Left lung (tissue), 10 donors: ENCODE results near the gene NDUFAF7. TPM values are rescaled to one million over a fixed set of nuclear protein-coding genes. Genes with fewer than 3 reads are reported as not detected.

Source experiments
- ATAC-seq: fragments of 200-7000 bp; cut with Tn5 transposase; one replicate; pipeline ENCODE4 v1.9.1; 2020; ENCODE audit warnings: moderate library complexity
- DNase-seq, 4 donors: peaks; one replicate each; pipeline ENCODE4 v3.0.0-alpha.2; 2013 to 2020
- H3K27ac ChIP-seq, 2 donors: fragments of 200-600 bp; sonication (generic) in 1 of 2; one replicate each; pipeline versions ENCODE4 v1.5.0 to v1.8.0; 2020 to 2021
- H3K27me3 ChIP-seq, 2 donors: fragments of 200-600 bp; sonication (generic) in 1 of 2; one replicate each; pipeline versions ENCODE4 v1.5.0 to v1.8.0; 2020 to 2021
- H3K36me3 ChIP-seq, 2 donors: fragments of 200-600 bp; sonication (generic) in 1 of 2; one replicate each; pipeline versions ENCODE4 v1.5.0 to v1.8.0; 2020 to 2021
- H3K4me1 ChIP-seq, 2 donors: fragments of 200-600 bp; one replicate each; pipeline ENCODE4 v1.8.0; 2021
- H3K4me3 ChIP-seq, 2 donors: fragments of 200-600 bp; sonication (generic) in 1 of 2; one replicate each; pipeline versions ENCODE4 v1.5.0 to v1.8.0; 2020 to 2021; ENCODE audit warnings: mild to moderate bottlenecking in 1 of 2
- H3K9me3 ChIP-seq, 2 donors: fragments of 200-600 bp; sonication (generic) in 1 of 2; one replicate each; pipeline versions ENCODE4 v1.5.0 to v1.8.0; 2020 to 2021
- CTCF ChIP-seq, 2 donors: fragments of 200-600 bp; sonication (generic) in 1 of 2; IDR thresholded peaks; one replicate each; pipeline versions ENCODE4 v1.5.0 to v1.8.0; 2021; ENCODE audit warnings: antibody characterized with exemption in 2 of 2
- intact Hi-C, 2 donors: fragments of 100-400 bp; cut with DNase I; formaldehyde crosslinking; loops; one replicate each; pipeline versions ENCODE4 v1.11.2 to v1.14.2; 2022
- polyA plus RNA-seq, 6 donors: library from polyadenylated mRNA; unstranded; fragments of 120-200 nt; gene quantifications; one replicate each; pipeline ENCODE4 v1.2.1, GENCODE V29; 2013; ENCODE audit not compliant: insufficient read length in 6 of 6
- total RNA-seq, 2 donors: library from RNA; stranded (reverse); fragmentation: NEBNext Ultra II Directional; extraction: Animal tissue kit (Norgen Biotek cat#: 25700); gene quantifications; one replicate each; pipeline ENCODE4 v1.2.1, GENCODE V29; 2021
- donor health status: DM: no; HTN: yes; CAD: no.
- donor health status: DM: no; HTN: no; CAD: no.

Gene NDUFAF7
- total and polyA plus RNA-seq, 8 donors, result 12.3 to 41.8 (median 31.0) TPM

- H3K27ac ChIP-seq, result no peak overlapping the region
- H3K4me3 ChIP-seq, result no peak overlapping the region
- ATAC-seq (no peak), DNase-seq (no peak)
- no peaks in the 10 kb centered on the region for H3K4me1 ChIP-seq
- intact Hi-C loops, result no loop called here
- H3K36me3 ChIP-seq, result peaks cover 0 to 87% of the 10 kb centered on the region in 2 donors
- no peak for TF ChIP-seq CTCF (IDR thresholded peaks at IDR 0.05)
- no peaks in the 10 kb centered on the region for H3K27me3 ChIP-seq
- no peaks in the 10 kb centered on the region for H3K9me3 ChIP-seq
Observed at GRCh38 chr2:37250869-37251740, 19.6 kb downstream of the NDUFAF7 start.

- Histone ChIP-seq H3K4me1 (no peaks in the 10 kb centered on the region), H3K9me3 (no peaks in the 10 kb centered on the region), H3K27me3 (no peaks in the 10 kb centered on the region), H3K36me3 (peaks cover 0 to 59% of the 10 kb centered on the region in 2 donors), H3K27ac (no peak overlapping the region), H3K4me3 (no peak overlapping the region)
- intact Hi-C loops, result no loop called here
- DNase-seq (no peak), ATAC-seq (no peak)
- no peak for TF ChIP-seq CTCF (IDR thresholded peaks at IDR 0.05)
Observed at GRCh38 chr2:37262522-37262921, 31.1 kb downstream of the NDUFAF7 start.

- no peak for TF ChIP-seq CTCF (IDR thresholded peaks at IDR 0.05)
- H3K9me3 ChIP-seq, result no peaks in the 10 kb centered on the region
- no peaks in the 10 kb centered on the region for H3K27me3 ChIP-seq
- DNase-seq, result no peak
- intact Hi-C loops, result no loop called here
- no peak overlapping the region for H3K27ac ChIP-seq
- ATAC-seq, result no peak
- peaks cover 0 to 56% of the 10 kb centered on the region in 2 donors for H3K36me3 ChIP-seq
- H3K4me1 ChIP-seq, result no peaks in the 10 kb centered on the region
- no peak overlapping the region for H3K4me3 ChIP-seq
Observed at GRCh38 chr2:37263839-37264238, 32.4 kb downstream of the NDUFAF7 start.

- peaks cover 0 to 69% of the 10 kb centered on the region in 2 donors for H3K36me3 ChIP-seq
- H3K27me3 ChIP-seq, result no peaks in the 10 kb centered on the region
- intact Hi-C loops, result no loop called here
- H3K9me3 ChIP-seq, result no peaks in the 10 kb centered on the region
- ATAC-seq, result no peak
- H3K4me3 ChIP-seq, result no peak overlapping the region
- H3K4me1 ChIP-seq, result no peaks in the 10 kb centered on the region
- no peak for TF ChIP-seq CTCF (IDR thresholded peaks at IDR 0.05)
- H3K27ac ChIP-seq, result no peak overlapping the region
- DNase-seq, result no peak
Observed at GRCh38 chr2:37267685-37268084, 36.2 kb downstream of the NDUFAF7 start.

GRCh38 chr2:37268111-37268510 is 36.7 kb downstream of the NDUFAF7 start:
- ATAC-seq (no peak), DNase-seq (no peak)
- Histone ChIP-seq H3K4me3 (no peak overlapping the region), H3K9me3 (no peaks in the 10 kb centered on the region), H3K36me3 (peaks cover 0 to 72% of the 10 kb centered on the region in 2 donors), H3K27me3 (no peaks in the 10 kb centered on the region), H3K4me1 (no peaks in the 10 kb centered on the region), H3K27ac (no peak overlapping the region)
- intact Hi-C loops, result no loop called here
- no peak for TF ChIP-seq CTCF (IDR thresholded peaks at IDR 0.05)
